ENCODE results near the gene C9orf78.

C9orf78 gene

DNA sequence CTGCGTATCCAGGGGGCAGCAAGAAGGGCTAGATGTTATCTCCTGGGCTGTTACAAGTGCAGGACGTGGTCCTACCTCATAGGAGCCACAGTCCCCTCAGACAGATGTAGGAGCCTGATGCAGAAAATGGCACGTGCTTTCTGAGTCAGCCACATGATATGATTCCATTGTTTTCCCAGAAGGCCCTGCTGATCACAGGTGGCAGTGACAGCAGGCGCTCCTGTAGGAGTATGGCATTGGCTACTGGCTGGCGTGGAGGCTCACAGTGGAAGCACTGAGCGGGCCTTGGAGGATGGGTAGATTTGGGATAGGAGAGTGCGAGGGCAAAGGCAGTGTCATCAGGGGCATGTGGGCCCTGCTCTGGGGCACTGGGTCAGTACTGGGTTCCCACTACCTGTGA is 22.1 kb upstream of the C9orf78 start:
- Histone ChIP-seq H3K4me3 (no peak overlapping the region), H3K4me1 (peaks cover 27% of the 10 kb centered on the region), H3K27ac (no peak overlapping the region), H3K36me3 (peaks cover 82% of the 10 kb centered on the region), H3K9me3 (no peaks in the 10 kb centered on the region), H3K4me2 (no peak overlapping the region), H3K27me3 (no peaks in the 10 kb centered on the region), H3K9ac (no peak overlapping the region), H4K20me1 (no peaks in the 10 kb centered on the region)
- no peak for TF ChIP-seq Cebpa-rat (IDR thresholded peaks at IDR 0.05)

DNA sequence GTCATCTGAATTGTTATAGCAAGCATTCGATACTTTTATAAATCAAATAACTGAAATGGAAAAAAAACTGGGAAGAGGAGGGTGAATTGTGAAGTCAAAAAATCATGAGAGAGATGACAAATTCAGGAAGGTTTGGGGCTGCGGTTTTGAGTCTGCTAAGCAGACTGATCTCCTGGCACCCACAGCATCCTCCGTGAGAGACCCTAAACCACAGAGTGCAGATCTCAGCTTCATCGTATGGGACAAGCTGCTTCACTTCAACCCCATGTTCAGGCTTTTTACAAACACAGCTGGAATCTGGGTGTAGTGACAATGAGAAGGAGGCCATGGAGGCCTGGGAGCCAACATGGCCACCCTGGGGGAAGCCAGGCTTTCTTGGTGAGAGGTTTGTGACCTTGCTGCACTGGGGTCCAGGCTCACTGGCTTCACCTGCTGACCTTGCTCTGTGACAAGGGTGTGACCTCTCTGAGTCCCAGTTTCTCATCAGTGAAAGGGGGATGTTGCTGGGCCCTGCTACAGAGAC is 19.6 kb upstream of the C9orf78 start:
- Histone ChIP-seq H4K20me1 (peaks cover 7% of the 10 kb centered on the region), H3K4me1 (peaks cover 15% of the 10 kb centered on the region), H3K36me3 (peaks cover 86% of the 10 kb centered on the region), H3K9me3 (no peaks in the 10 kb centered on the region), H3K27ac (no peak overlapping the region), H3K4me2 (no peak overlapping the region), H3K4me3 (no peak overlapping the region), H3K27me3 (no peaks in the 10 kb centered on the region), H3K9ac (no peak overlapping the region)
- no peak for TF ChIP-seq Cebpa-rat (IDR thresholded peaks at IDR 0.05)

DNA sequence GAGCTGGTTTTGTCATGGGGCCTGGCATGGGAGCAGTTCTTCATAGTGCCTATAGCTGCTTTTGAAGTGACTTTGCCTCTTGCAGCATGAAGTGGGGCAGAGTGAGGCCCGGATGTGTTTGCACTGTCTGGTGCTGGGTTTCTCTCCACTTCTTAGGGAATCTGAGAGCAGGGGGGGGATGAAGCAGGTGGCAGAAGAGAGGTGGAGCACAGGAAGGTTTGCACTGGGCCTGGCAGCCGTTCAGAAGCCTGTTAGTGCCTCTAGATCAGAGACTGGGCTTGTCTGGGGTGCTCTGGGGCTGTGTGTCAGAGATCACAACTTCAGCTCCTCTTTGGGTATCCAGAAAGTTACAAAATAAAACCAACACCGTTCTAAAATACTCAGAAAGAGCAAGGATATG is 18.5 kb upstream of the C9orf78 start:
- Histone ChIP-seq H3K4me2 (no peak overlapping the region), H3K4me3 (no peak overlapping the region), H3K4me1 (peaks cover 23% of the 10 kb centered on the region), H3K36me3 (peaks cover 92% of the 10 kb centered on the region), H3K27ac (no peak overlapping the region), H4K20me1 (peaks cover 17% of the 10 kb centered on the region), H3K9me3 (no peaks in the 10 kb centered on the region), H3K9ac (no peak overlapping the region), H3K27me3 (no peaks in the 10 kb centered on the region)
- no peak for TF ChIP-seq Cebpa-rat (IDR thresholded peaks at IDR 0.05)

DNA sequence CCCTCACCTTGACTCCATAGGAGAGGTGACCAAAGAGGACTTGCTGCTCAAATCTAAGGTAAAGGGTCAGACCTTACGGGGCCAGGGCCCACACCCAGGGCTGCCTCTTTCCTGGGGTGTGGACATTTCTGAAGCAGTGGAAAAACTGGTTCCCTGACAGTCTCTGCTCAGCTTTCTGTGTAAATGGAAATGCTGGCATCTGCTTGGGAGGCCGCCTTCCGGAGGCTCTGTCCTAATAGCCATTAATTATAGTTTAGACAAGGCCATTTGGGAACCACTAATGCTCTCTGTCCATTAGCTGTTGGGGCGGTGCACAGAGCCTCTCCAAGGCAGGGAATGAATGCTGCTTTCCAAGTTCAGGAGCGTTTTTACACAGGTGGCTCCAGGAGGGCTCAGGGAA is 17.5 kb upstream of the C9orf78 start:
- peaks cover 29% of the 10 kb centered on the region for H3K4me1 ChIP-seq

DNA sequence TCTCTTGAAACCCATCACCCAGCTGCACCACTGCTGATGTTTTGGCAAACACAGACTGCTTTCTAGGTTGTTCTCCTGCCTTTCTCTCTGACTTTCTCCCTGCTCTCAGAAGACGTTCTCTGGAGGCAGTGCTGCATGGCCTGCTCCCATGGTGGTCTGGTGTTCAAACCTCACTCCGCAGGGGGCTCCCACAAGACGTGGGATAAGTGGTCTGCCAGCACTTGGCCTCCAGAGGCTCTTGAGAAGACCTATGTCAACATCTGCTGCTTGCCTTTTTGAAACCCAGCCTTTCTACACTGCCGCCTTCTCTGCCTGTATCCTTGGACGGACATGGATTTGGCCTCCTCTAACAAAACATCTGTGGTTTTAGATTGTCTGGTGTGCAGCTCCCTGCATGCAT is 16.7 kb upstream of the C9orf78 start:
- H3K4me1 ChIP-seq: peaks cover 29% of the 10 kb centered on the region
- no peaks in the 10 kb centered on the region for H3K27me3 ChIP-seq
- H3K9me3 ChIP-seq: no peaks in the 10 kb centered on the region
- no peak overlapping the region for H3K27ac ChIP-seq
- H3K4me3 ChIP-seq: no peak overlapping the region
- H3K9ac ChIP-seq: no peak overlapping the region
- no peak for TF ChIP-seq Cebpa-rat (IDR thresholded peaks at IDR 0.05)
- no peak overlapping the region for H3K4me2 ChIP-seq
- peaks cover 75% of the 10 kb centered on the region for H3K36me3 ChIP-seq
- peaks cover 17% of the 10 kb centered on the region for H4K20me1 ChIP-seq

More for the DNA sequence above, 17.5 kb upstream of the C9orf78 start:
- Histone ChIP-seq H3K4me2 (no peak overlapping the region), H3K4me3 (no peak overlapping the region), H3K9me3 (no peaks in the 10 kb centered on the region), H3K36me3 (peaks cover 82% of the 10 kb centered on the region), H4K20me1 (peaks cover 17% of the 10 kb centered on the region), H3K9ac (no peak overlapping the region), H3K27me3 (no peaks in the 10 kb centered on the region), H3K27ac (no peak overlapping the region)
- no peak for TF ChIP-seq Cebpa-rat (IDR thresholded peaks at IDR 0.05)

DNA sequence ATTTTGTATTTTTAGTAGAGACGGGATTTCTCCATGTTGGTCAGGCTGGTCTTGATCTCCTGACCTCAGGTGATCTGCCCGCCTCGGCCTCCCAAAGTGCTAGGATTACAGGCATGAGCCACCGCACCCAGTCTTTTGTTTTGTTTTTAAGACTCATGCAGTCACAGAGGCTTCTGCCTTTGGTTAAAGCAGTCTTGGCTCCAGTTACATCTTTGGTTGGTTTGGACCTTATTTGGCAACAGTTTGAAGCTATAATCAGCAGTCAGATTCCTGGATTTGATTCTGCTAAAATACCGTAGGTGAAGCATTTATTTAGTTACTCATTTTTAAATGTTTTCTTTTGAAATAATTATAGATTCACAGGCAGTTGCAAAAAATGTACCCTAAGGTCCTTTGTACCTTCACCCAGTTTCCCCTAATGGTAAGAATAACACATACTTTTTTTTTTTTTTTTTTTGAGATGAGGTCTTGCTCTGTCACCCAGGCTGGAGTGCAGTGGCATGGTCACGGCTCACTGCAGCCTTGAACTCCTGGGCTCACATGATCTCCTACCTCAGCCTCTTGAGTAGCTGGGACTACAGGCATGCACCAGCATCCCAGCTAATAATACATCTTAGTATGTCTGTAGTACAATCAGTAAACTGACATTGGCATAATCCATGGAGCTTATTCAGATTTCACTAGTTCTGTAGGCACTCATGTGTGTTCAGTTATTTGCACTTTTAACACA is 15.9 kb upstream of the C9orf78 start:
- Histone ChIP-seq H3K9me3 (no peaks in the 10 kb centered on the region), H3K9ac (no peak overlapping the region), H3K36me3 (peaks cover 68% of the 10 kb centered on the region), H3K4me2 (peak overlapping the region; percentile 18; the same call in 1 of the 2 replicates), H3K4me3 (no peak overlapping the region), H3K27me3 (no peaks in the 10 kb centered on the region), H4K20me1 (peaks cover 17% of the 10 kb centered on the region), H3K4me1 (peaks cover 29% of the 10 kb centered on the region), H3K27ac (no peak overlapping the region)
- no peak for TF ChIP-seq Cebpa-rat (IDR thresholded peaks at IDR 0.05)

DNA sequence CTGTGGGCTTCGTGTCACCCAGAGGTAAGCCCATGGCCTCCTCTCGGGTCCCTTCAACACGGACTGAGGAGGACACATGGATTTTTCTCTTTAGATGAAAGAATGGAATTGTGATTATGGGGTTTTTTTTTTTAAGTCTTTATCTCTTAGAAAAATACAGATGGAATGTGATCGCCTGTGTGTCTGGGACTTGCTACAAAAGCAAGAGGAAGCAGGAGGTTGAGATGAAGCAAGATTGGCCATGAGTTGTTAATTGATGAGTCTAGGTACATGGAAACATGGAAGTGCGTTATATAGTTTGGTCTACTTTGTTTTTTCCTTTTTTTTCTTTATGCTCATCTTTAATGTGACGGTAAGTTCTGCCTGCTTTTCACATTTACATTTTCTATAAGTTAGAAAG is 14.8 kb upstream of the C9orf78 start:
- Histone ChIP-seq H3K9ac (no peak overlapping the region), H3K9me3 (no peaks in the 10 kb centered on the region), H3K4me1 (peaks cover 34% of the 10 kb centered on the region)

DNA sequence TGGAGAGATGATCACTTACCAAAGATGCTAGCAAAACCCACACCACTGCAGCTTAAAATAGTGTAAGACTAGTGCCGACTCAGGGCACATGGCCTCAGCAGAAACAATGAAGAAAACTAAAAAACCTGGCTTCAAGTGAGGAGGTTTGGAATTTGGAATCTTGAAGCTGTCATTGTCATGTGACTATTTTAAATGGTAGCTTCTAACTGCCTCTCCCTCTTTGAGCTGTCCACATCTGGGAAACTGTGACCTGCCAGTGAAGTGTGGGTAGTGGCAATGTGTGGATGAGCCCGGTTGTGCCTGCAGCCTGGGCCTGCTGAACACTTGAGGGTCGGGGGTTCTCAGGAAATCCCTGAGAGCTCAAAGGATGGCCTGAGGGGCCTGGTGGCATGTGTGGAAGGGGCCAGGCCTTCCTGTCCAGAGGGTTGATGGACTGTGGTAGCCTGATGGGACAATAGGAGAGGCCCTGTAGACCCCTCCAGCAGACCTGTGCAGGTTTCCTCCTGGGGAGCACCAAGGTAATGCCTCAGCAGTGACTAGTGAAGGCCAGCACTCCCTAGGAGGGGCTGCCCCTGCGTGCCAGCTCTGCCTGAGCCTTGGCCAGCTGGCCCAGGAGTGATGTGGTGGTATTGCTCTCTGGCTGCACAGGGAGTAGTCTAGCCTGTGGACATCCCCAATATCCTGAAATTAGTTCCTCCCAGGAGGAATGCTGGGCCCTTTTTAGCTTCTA is 13.8 kb upstream of the C9orf78 start:
- peaks cover 48% of the 10 kb centered on the region for H3K36me3 ChIP-seq
- H3K27me3 ChIP-seq: no peaks in the 10 kb centered on the region
- H3K27ac ChIP-seq: 0 out of 2 replicates have a peak overlapping the region, but pooled peaks have one; percentile 6
- no peaks in the 10 kb centered on the region for H3K9me3 ChIP-seq
- H3K4me3 ChIP-seq: no peak overlapping the region
- no peak overlapping the region; the same call in 1 of the 2 replicates for H3K4me2 ChIP-seq
- peaks cover 17% of the 10 kb centered on the region for H4K20me1 ChIP-seq
- 0 out of 2 replicates have a peak overlapping the region, but pooled peaks have one; percentile 16 for H3K9ac ChIP-seq
- TF ChIP-seq Cebpa-rat (IDR thresholded peaks at IDR 0.05): no peak
- peaks cover 36% of the 10 kb centered on the region for H3K4me1 ChIP-seq

More for the DNA sequence above, 14.8 kb upstream of the C9orf78 start:
- Histone ChIP-seq H3K4me2 (no peak overlapping the region), H3K36me3 (peaks cover 58% of the 10 kb centered on the region), H3K27ac (no peak overlapping the region), H4K20me1 (peaks cover 17% of the 10 kb centered on the region), H3K27me3 (no peaks in the 10 kb centered on the region), H3K4me3 (no peak overlapping the region)
- no peak for TF ChIP-seq Cebpa-rat (IDR thresholded peaks at IDR 0.05)

DNA sequence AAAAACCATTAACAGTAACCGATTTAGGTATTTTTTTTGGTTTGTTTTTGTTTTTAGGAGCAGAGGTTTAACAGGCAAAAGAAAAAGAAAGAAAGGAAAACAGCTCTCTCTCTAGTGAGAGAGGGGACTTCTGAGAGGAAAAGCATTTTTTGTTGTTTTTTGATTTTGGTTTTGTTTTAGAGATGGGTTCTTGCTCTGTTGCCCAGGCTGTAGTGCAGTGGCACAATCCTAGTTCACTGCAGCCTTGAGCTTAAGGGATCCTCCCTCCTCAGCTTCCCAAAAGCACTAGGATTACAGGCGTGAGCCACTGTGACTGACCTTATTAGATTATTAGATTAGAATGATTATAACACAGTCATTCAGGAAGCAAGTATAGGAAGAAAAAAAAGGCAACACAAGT is 10.3 kb upstream of the C9orf78 start:
- no peak overlapping the region for H3K4me2 ChIP-seq
- H3K9me3 ChIP-seq: no peaks in the 10 kb centered on the region
- peaks cover 33% of the 10 kb centered on the region for H4K20me1 ChIP-seq
- no peak overlapping the region for H3K9ac ChIP-seq
- no peak for TF ChIP-seq Cebpa-rat (IDR thresholded peaks at IDR 0.05)
- H3K27me3 ChIP-seq: no peaks in the 10 kb centered on the region
- peaks cover 28% of the 10 kb centered on the region for H3K4me1 ChIP-seq
- H3K4me3 ChIP-seq: no peak overlapping the region
- H3K27ac ChIP-seq: no peak overlapping the region
- peaks cover 25% of the 10 kb centered on the region for H3K36me3 ChIP-seq

DNA sequence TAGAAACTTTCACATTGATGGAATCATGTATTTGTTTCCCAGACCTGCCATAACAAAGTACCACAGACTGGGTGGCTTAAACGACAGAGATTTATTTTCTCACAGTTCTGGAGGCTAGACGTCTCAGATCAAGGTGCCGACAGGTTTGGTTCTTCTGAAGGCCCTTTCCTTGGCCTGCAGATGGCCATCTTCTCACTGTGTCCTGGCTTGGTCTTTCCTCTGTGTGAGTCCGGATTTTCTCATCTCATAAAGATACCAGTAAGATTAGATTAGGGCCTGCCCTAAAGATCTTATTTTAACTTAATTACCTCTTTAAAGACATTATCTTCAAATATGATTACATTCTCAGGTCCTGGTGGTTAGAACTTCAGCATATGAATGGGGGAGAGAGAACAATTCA is 6.0 kb upstream of the C9orf78 start:
- no peaks in the 10 kb centered on the region for H3K27me3 ChIP-seq
- no peaks in the 10 kb centered on the region for H3K9me3 ChIP-seq
- no peak for TF ChIP-seq Cebpa-rat (IDR thresholded peaks at IDR 0.05)
- H3K9ac ChIP-seq: no peak overlapping the region
- H3K4me2 ChIP-seq: no peak overlapping the region
- no peak overlapping the region for H3K27ac ChIP-seq
- peaks cover 41% of the 10 kb centered on the region for H3K4me1 ChIP-seq
- peaks cover 60% of the 10 kb centered on the region for H4K20me1 ChIP-seq
- 0 out of 2 replicates have a peak, but pooled peaks cover 8% of the 10 kb centered on the region for H3K36me3 ChIP-seq
- no peak overlapping the region for H3K4me3 ChIP-seq
